ENCODE data around the gene MISP3. TPM values are rescaled to one million over a fixed set of nuclear protein-coding genes. Genes with fewer than 3 reads are reported as not detected.

Gene MISP3
- total and polyA plus RNA-seq, 11 donors, result 3.5 to 28.7 (median 5.7) TPM

GRCh38 chr19:14116918-14117578 is 44.5 kb downstream of the MISP3 start:
- Histone ChIP-seq H3K27me3 (no peaks in the 10 kb centered on the region), H3K4me1 (peaks cover 32 to 73% (median 65%) of the 10 kb centered on the region in 12 donors), H3K36me3 (no peaks in the 10 kb centered on the region), H3K4me3 (peak overlapping the region; percentile 52 to 98 (median 92)), H3K27ac (peak overlapping the region; percentile 63 to 98 (median 94)), H3K9me3 (no peaks in the 10 kb centered on the region)
- WGBS, 4 donors, result 0 to 1% (median 0%) methylated on average over 8 to 33 of the region's 33 CpGs
- intact Hi-C loops (cut with DNase I), result loop anchor here in 5 of 10 donors (5.0 kb wide), 2 partner anchors 35 to 45 kb away; partner anchors contain the start of gene MISP3 (in 2 of the 5)
- TF ChIP-seq POLR2A (IDR thresholded peaks at IDR 0.05), result no peak
- TF ChIP-seq, protein P1, sequence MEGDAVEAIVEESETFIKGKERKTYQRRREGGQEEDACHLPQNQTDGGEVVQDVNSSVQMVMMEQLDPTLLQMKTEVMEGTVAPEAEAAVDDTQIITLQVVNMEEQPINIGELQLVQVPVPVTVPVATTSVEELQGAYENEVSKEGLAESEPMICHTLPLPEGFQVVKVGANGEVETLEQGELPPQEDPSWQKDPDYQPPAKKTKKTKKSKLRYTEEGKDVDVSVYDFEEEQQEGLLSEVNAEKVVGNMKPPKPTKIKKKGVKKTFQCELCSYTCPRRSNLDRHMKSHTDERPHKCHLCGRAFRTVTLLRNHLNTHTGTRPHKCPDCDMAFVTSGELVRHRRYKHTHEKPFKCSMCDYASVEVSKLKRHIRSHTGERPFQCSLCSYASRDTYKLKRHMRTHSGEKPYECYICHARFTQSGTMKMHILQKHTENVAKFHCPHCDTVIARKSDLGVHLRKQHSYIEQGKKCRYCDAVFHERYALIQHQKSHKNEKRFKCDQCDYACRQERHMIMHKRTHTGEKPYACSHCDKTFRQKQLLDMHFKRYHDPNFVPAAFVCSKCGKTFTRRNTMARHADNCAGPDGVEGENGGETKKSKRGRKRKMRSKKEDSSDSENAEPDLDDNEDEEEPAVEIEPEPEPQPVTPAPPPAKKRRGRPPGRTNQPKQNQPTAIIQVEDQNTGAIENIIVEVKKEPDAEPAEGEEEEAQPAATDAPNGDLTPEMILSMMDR (IDR thresholded peaks at IDR 0.05), result no peak
- ATAC-seq (peak in 1 of 4 donors; percentile 0), DNase-seq (peak; percentile 49 to 71 (median 54))

DNA sequence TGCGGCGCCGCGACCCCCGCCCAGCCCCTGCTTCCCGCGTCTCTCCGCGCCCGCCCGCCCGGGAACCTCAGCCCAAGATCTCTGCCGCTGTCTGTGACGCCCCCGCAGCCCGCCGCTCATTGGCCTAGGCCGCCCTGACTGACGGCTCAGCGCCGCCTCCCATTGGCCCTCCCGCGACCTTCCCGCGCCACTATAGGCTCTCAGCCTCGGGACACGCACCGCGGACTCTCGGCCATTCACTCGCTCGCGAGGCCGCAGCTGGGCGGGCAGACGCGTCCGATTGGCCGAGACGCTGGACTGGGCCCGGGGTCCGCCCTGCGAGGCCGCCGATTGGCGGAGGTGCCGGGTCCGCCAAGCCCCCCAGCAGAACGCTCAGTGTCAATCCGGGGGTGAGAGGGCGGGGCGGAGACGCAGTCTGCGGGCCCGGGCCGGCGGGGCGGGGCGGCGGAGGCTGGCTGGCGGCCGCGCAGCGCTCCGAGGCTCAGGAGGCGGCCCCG is 45.1 kb downstream of the MISP3 start, which contains the start of gene PRKACA:
Gene PRKACA, minus strand, starts transcription at position 95 of the 497 bp plus-strand sequence. CDS start 215 bp downstream, outside the sequence.
- DNase-seq, result peak; percentile 99 to 100 (median 100)
- 0% methylated on average over 31 to 67 of the region's 67 CpGs for WGBS, 4 donors
- ATAC-seq, result peak; percentile 87 to 94 (median 92)
- Histone ChIP-seq H3K27ac (peak within 1 kb of the TSS; percentile 93 to 100 (median 99)), H3K36me3 (no peaks in the 10 kb centered on the region), H3K4me3 (peak within 1 kb of the TSS; percentile 52 to 98 (median 92)), H3K27me3 (no peaks in the 10 kb centered on the region), H3K4me1 (peaks cover 27 to 67% (median 58%) of the 10 kb centered on the region in 12 donors), H3K9me3 (no peaks in the 10 kb centered on the region)
- peak in 1 of 2 donors; percentile 72 for TF ChIP-seq POLR2A (IDR thresholded peaks at IDR 0.05)
- TF ChIP-seq, protein P1 (IDR thresholded peaks at IDR 0.05), result no peak
- intact Hi-C loops (cut with DNase I), result loop anchor here in 5 of 10 donors (1.0 to 5.0 kb wide), 3 partner anchors 19 to 45 kb away; partner anchors contain the start of genes MISP3 (in 2 of the 5) and ASF1B (in 1 of the 5)

DNA sequence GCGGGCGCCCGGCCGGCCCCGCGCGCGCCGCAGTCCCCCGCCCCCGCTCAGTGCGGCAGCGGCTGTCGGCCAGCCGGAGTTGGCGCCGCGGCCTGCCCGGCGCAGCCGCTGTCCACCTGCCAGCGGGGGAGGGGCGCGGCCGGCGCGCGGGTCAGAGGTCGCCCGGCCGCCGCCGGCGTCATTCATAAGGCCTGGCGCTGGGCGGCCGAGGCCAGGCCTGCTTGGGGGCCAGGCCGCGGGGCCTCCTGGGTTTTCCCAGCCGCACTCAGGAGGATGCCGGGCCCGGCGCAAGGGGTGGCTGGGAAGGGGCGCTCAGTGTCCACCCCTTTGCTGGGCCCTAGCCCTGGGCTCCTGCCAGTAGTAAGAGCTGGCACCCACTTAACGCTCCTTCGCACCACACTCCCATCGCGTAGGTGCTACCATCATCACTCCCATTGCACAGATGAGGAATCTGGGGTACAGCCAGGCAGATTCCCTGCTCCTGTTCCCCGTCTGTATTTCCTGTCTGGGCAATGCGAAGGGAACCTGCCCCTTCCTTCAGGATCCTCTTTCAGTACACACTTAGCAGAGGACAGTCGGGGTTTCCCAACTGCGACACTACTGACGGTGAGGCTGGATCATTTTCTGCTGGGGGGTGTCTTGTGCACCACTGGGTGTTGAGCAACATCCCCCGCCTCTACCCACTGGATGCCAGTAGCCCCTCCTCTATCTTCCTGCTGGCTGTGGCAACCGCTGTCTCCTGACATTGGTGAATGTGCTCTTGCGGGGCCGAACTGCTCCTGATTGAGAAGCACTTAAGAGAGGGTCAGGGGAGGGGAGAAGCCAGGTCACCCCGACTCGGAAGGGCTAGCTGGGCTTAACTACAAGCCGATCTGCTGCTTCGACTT is 45.8 kb downstream of the MISP3 start:
- WGBS, 4 donors, result 2 to 6% (median 3%) methylated on average over 20 to 61 of the region's 61 CpGs

More for the DNA sequence above, 45.8 kb downstream of the MISP3 start:
- no peaks in the 10 kb centered on the region for H3K36me3 ChIP-seq
- DNase-seq, result peak; percentile 80 to 92 (median 83)
- H3K9me3 ChIP-seq, result no peaks in the 10 kb centered on the region
- peak; percentile 29 to 62 (median 52) for ATAC-seq
- H3K27me3 ChIP-seq, result no peaks in the 10 kb centered on the region
- peak overlapping the region; percentile 40 to 91 (median 63) for H3K4me3 ChIP-seq
- TF ChIP-seq POLR2A (IDR thresholded peaks at IDR 0.05), result peak in 1 of 2 donors; percentile 65
- TF ChIP-seq, protein P1 (IDR thresholded peaks at IDR 0.05), result no peak
- H3K27ac ChIP-seq, result peak overlapping the region; percentile 93 to 100 (median 99)
- H3K4me1 ChIP-seq, result peaks cover 22 to 60% (median 51%) of the 10 kb centered on the region in 12 donors
- intact Hi-C loops (cut with DNase I), result loop anchor here in 5 of 10 donors (1.0 to 5.0 kb wide), 3 partner anchors 18 to 46 kb away; partner anchors contain the start of genes MISP3 (in 2 of the 5) and ASF1B (in 1 of the 5)

All from heart left ventricle (tissue), 16 donors.